Neural cell (in vitro differentiated cells): Measurements from ENCODE around the gene ASIC4. TPM values are rescaled to one million over a fixed set of nuclear protein-coding genes. Genes with fewer than 3 reads are reported as not detected.

Experiments used
- H2AFZ ChIP-seq: fragments of 200-600, 300-800 bp; sonication (generic), shearing (Covaris generic); 2 replicates; pipeline ENCODE4 v1.6.0; 2014; ENCODE audit warnings: low read depth, mild to moderate bottlenecking, antibody characterized with exemption, low read length, moderate library complexity
- H3F3A ChIP-seq: fragments of 200-600 bp; shearing (Covaris generic); 2 replicates; pipeline ENCODE4 v1.6.1; 2016; ENCODE audit warnings: mild to moderate bottlenecking, moderate library complexity, mixed read lengths, antibody characterized with exemption, low read length; ENCODE audit not compliant: insufficient read depth, poor library complexity, severe bottlenecking
- H3K27ac ChIP-seq: fragments of 200-600, 300-800 bp; sonication (generic), shearing (Covaris generic); 2 replicates; pipeline ENCODE4 v1.5.1; 2014; ENCODE audit warnings: mild to moderate bottlenecking, low read length, moderate library complexity
- H3K27me3 ChIP-seq: fragments of 300-800, 200-600 bp; sonication (generic), shearing (Covaris generic); 2 replicates; pipeline ENCODE4 v1.6.0; 2014; ENCODE audit warnings: mild to moderate bottlenecking, low read depth, low read length, moderate library complexity; ENCODE audit not compliant: insufficient read depth
- H3K36me3 ChIP-seq: fragments of 300-800, 200-600 bp; sonication (generic), shearing (Covaris generic); 2 replicates; pipeline ENCODE4 v1.5.1; 2014; ENCODE audit warnings: mild to moderate bottlenecking, antibody characterized with exemption, low read length, moderate library complexity; ENCODE audit not compliant: insufficient read depth
- H3K4me2 ChIP-seq: fragments of 300-800, 200-600 bp; sonication (generic), shearing (Covaris generic); 2 replicates; pipeline ENCODE4 v1.6.0; 2014; ENCODE audit warnings: mild to moderate bottlenecking, low read length
- H3K4me3 ChIP-seq: fragments of 300-800, 200-600 bp; sonication (generic), shearing (Covaris generic); 2 replicates; pipeline ENCODE4 v1.5.1; 2014; ENCODE audit warnings: mild to moderate bottlenecking, low read length, moderate library complexity
- H3K79me2 ChIP-seq: fragments of 200-600 bp; shearing (Covaris generic); replicated peaks from 2 replicates; pipeline ENCODE4 v1.6.0; 2014; ENCODE audit warnings: mild to moderate bottlenecking, low read length, moderate library complexity; ENCODE audit not compliant: insufficient read depth
- H3K9ac ChIP-seq: fragments of 300-800, 200-600 bp; sonication (generic), shearing (Covaris generic); 2 replicates; pipeline ENCODE4 v1.6.1; 2016; ENCODE audit warnings: mild to moderate bottlenecking, low read length, mixed read lengths
- H3K9me2 ChIP-seq: fragments of 200-600 bp; shearing (Covaris generic); 2 replicates; pipeline ENCODE4 v1.6.1; 2016; ENCODE audit warnings: mild to moderate bottlenecking, low read length, mixed read lengths; ENCODE audit not compliant: insufficient read depth
- H3K9me3 ChIP-seq: fragments of 200-600, 300-800 bp; sonication (generic), shearing (Covaris generic); 2 replicates; pipeline ENCODE4 v1.6.1; 2016; ENCODE audit warnings: mild to moderate bottlenecking, mixed run types, low read length, moderate library complexity, mixed read lengths
- H4K20me1 ChIP-seq: fragments of 200-600 bp; shearing (Covaris generic); 2 replicates; pipeline ENCODE4 v1.6.1; 2016; ENCODE audit warnings: mild to moderate bottlenecking, mixed run types; ENCODE audit not compliant: insufficient read depth
- EP300 ChIP-seq: fragments of 450-650 bp; conservative IDR thresholded peaks from 2 replicates; pipeline ENCODE4 v1.6.1; 2014; ENCODE audit warnings: antibody characterized with exemption, mild to moderate bottlenecking, moderate library complexity; ENCODE audit not compliant: poor library complexity, severe bottlenecking
- EZH2 ChIP-seq: fragments of 200-600, 300-800 bp; shearing (Covaris generic), sonication (generic); IDR thresholded peaks from 2 replicates; pipeline ENCODE4 v1.6.1; 2014; ENCODE audit warnings: antibody characterized with exemption, low read length, borderline replicate concordance, mild to moderate bottlenecking; ENCODE audit not compliant: insufficient read depth, poor library complexity, severe bottlenecking
- MXI1 ChIP-seq: fragments of 450-650 bp; conservative IDR thresholded peaks from 2 replicates; pipeline ENCODE4 v1.6.1; 2014; ENCODE audit warnings: antibody characterized with exemption, mild to moderate bottlenecking; ENCODE audit not compliant: poor library complexity, severe bottlenecking
- POLR2AphosphoS5 ChIP-seq: IDR thresholded peaks from 2 replicates; pipeline ENCODE4 v1.6.1; 2012
- RAD21 ChIP-seq: fragments of 450-650 bp; conservative IDR thresholded peaks from 2 replicates; pipeline ENCODE4 v1.6.1; 2014; ENCODE audit warnings: antibody characterized with exemption, mild to moderate bottlenecking, moderate library complexity
- SMC3 ChIP-seq: fragments of 450-650 bp; conservative IDR thresholded peaks from 2 replicates; pipeline ENCODE4 v1.6.1; 2014; ENCODE audit warnings: antibody characterized with exemption, mild to moderate bottlenecking, moderate library complexity; ENCODE audit not compliant: poor library complexity
- TAF1 ChIP-seq: IDR thresholded peaks from 2 replicates; pipeline ENCODE4 v1.6.1; 2012; ENCODE audit warnings: low read depth
- polyA plus RNA-seq: library from polyadenylated mRNA; depleted of rRNA; stranded (reverse); fragments of >200 nt; gene quantifications from 2 replicates; pipeline ENCODE4 v1.2.3, GENCODE V29; 2014
- TF ChIP-seq, protein P1 (sequence below): IDR thresholded peaks from 2 replicates; pipeline ENCODE4 v1.6.1; 2012; ENCODE audit warnings: borderline replicate concordance
- TF ChIP-seq, protein P2 (sequence below): fragments of 450-650 bp; IDR thresholded peaks from 2 replicates; pipeline ENCODE4 v1.5.1; 2014; ENCODE audit warnings: antibody characterized with exemption, mild to moderate bottlenecking, moderate library complexity; ENCODE audit not compliant: poor library complexity, severe bottlenecking

ASIC4 gene
- polyA plus RNA-seq, 1 donor from 2014 or later = 2.7 TPM

DNA sequence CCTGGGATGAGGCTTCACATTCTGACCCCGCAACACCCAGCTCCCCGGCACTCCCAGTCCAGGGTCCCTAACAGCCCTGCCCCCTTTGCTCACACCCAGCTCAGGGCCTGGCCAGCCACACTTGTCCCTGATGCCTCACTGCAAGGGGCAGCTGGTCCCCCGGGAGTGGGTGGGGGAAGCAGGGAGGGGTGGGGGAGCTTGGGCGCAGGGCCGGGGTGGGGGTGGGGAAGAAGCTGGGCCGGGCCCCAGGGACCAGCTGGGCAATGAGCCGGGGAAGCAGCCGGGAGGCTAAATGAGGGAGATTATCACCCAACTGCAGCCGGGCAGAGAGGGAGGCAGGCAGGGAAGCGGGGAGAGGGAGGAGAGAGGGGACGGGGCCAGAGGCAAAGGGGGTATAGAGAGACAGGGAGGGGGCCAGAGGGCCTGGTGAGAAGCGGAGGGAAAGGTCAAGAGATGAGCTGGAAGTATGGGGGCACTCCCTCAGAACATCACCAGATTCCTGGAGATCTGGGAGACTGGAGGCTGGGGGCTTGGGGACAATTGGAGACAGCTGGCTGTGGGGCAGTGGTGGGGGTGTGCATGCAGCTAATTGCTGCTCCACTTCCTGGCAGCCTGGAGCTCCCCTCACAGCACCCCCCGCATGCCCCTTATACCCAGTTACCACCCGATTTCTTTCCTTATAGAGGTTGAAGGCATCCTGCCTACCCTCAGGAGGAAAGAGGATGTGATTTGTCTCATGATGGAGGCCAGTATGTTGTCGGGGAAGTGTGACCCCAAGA lies 2.5 kb upstream of the ASIC4 start:
- Histone ChIP-seq H3F3A (no peaks in the 10 kb centered on the region), H3K9ac (no peak overlapping the region), H3K27ac (no peak overlapping the region), H3K36me3 (no peaks in the 10 kb centered on the region), H2AFZ (no peak overlapping the region), H3K4me3 (no peak overlapping the region), H3K79me2 (no peaks in the 10 kb centered on the region), H3K4me2 (no peak overlapping the region), H3K27me3 (no peaks in the 10 kb centered on the region), H3K9me2 (no peaks in the 10 kb centered on the region), H4K20me1 (no peaks in the 10 kb centered on the region), H3K9me3 (no peaks in the 10 kb centered on the region)
- no peak for TF ChIP-seq EP300
- TF ChIP-seq, protein P1, sequence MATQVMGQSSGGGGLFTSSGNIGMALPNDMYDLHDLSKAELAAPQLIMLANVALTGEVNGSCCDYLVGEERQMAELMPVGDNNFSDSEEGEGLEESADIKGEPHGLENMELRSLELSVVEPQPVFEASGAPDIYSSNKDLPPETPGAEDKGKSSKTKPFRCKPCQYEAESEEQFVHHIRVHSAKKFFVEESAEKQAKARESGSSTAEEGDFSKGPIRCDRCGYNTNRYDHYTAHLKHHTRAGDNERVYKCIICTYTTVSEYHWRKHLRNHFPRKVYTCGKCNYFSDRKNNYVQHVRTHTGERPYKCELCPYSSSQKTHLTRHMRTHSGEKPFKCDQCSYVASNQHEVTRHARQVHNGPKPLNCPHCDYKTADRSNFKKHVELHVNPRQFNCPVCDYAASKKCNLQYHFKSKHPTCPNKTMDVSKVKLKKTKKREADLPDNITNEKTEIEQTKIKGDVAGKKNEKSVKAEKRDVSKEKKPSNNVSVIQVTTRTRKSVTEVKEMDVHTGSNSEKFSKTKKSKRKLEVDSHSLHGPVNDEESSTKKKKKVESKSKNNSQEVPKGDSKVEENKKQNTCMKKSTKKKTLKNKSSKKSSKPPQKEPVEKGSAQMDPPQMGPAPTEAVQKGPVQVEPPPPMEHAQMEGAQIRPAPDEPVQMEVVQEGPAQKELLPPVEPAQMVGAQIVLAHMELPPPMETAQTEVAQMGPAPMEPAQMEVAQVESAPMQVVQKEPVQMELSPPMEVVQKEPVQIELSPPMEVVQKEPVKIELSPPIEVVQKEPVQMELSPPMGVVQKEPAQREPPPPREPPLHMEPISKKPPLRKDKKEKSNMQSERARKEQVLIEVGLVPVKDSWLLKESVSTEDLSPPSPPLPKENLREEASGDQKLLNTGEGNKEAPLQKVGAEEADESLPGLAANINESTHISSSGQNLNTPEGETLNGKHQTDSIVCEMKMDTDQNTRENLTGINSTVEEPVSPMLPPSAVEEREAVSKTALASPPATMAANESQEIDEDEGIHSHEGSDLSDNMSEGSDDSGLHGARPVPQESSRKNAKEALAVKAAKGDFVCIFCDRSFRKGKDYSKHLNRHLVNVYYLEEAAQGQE = no peak
- no peak for TF ChIP-seq SMC3
- no peak for TF ChIP-seq POLR2AphosphoS5
- TF ChIP-seq, protein P2, sequence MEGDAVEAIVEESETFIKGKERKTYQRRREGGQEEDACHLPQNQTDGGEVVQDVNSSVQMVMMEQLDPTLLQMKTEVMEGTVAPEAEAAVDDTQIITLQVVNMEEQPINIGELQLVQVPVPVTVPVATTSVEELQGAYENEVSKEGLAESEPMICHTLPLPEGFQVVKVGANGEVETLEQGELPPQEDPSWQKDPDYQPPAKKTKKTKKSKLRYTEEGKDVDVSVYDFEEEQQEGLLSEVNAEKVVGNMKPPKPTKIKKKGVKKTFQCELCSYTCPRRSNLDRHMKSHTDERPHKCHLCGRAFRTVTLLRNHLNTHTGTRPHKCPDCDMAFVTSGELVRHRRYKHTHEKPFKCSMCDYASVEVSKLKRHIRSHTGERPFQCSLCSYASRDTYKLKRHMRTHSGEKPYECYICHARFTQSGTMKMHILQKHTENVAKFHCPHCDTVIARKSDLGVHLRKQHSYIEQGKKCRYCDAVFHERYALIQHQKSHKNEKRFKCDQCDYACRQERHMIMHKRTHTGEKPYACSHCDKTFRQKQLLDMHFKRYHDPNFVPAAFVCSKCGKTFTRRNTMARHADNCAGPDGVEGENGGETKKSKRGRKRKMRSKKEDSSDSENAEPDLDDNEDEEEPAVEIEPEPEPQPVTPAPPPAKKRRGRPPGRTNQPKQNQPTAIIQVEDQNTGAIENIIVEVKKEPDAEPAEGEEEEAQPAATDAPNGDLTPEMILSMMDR = no peak
- TF ChIP-seq MXI1 = no peak
- no peak for TF ChIP-seq RAD21
- no peak for TF ChIP-seq TAF1
- no peak for TF ChIP-seq EZH2

DNA sequence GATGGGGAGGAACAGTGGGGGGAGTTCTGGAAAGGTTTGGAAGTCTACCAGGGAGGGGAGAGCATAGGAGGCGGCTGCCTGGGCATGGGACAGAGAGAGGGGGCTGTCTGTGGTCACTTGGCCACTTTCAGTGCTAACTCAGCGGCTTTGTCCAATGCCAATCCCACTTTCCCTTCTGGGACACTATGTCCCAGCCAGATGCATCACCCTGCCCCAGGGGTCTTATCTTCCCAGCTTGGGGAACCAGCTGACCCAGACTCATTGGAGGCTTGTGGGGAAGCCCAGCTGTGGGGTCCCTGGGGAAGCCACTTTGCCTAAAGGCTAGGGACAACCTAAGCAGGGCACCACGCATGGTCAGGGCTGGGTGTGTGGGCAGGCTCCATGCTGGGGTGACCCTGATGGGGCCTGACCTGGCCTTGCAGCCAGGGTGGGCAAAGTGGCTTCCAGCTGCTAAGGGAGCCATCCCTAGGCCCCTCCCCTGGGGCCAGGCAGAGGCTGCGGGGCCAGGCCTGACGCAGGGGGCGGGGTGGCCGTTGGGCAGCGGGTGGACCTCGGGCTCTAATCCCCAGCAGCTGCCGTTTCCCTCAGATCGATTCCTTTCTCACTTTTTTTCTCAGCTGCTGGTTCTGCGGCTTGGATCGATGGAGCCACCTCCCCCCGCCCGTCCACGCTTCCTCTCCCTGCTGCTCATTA lies 1.6 kb upstream of the ASIC4 start:
- H3K27ac ChIP-seq = no peak overlapping the region

More for the DNA sequence above, 1.6 kb upstream of the ASIC4 start:
- Histone ChIP-seq H3K4me3 (no peak overlapping the region), H3K27me3 (no peaks in the 10 kb centered on the region), H3K79me2 (no peaks in the 10 kb centered on the region), H2AFZ (no peak overlapping the region), H3K36me3 (no peaks in the 10 kb centered on the region), H3K4me2 (no peak overlapping the region), H4K20me1 (no peaks in the 10 kb centered on the region), H3K9ac (peak overlapping the region; percentile 16), H3K9me2 (no peaks in the 10 kb centered on the region), H3K9me3 (no peaks in the 10 kb centered on the region), H3F3A (no peaks in the 10 kb centered on the region)
- TF ChIP-seq SMC3 = no peak
- TF ChIP-seq, protein P2 = no peak
- no peak for TF ChIP-seq EP300
- TF ChIP-seq, protein P1 = no peak
- no peak for TF ChIP-seq MXI1
- TF ChIP-seq EZH2 = no peak
- no peak for TF ChIP-seq RAD21
- no peak for TF ChIP-seq TAF1
- no peak for TF ChIP-seq POLR2AphosphoS5
